SK-N-SH (cell line): ENCODE data around the gene DIAPH1.

ENCODE experiments used
- CTCF ChIP-seq: fragments of 200-600 bp; sonication (generic); IDR thresholded peaks from 2 replicates; pipeline ENCODE4 v1.6.1; 2017; ENCODE audit warnings: antibody characterized with exemption, mild to moderate bottlenecking, moderate library complexity
- MAX ChIP-seq: IDR thresholded peaks from 2 replicates; pipeline ENCODE4 v1.4.0; 2012; ENCODE audit warnings: low read depth
- RXRA ChIP-seq: IDR thresholded peaks from 2 replicates; pipeline ENCODE4 v1.4.0; 2012; ENCODE audit warnings: low read depth, mild to moderate bottlenecking, borderline replicate concordance

GRCh38 chr5:141649972-141650371, 31.2 kb upstream of the DIAPH1 start:
- TF ChIP-seq CTCF (no peak), MAX (no peak), RXRA (no peak)
